SK-MEL-5 (cell line): ENCODE measurements around the gene PELO. TPM values are rescaled to one million over a fixed set of nuclear protein-coding genes. Genes with fewer than 3 reads are reported as not detected.
"Not testable (repeated sequence)": the region's sequence is repeated elsewhere in the genome, so short reads cannot be mapped to it uniquely, and the experiment has no call there.

Experiments
- DNase-seq: peaks from one replicate; pipeline ENCODE4 v3.0.0-alpha.2; 2016; ENCODE audit warnings: low read depth, low spot score
- in situ Hi-C: cut with HindIII; loops from 2 replicates; pipeline ENCODE4 v1.10.0; 2016; ENCODE audit warnings: low sequenced_read_pairs, high pct_unique_total_duplicates, low pct_unique_long_range_greater_than_20kb
- polyA plus RNA-seq, 2 experiments: library from polyadenylated mRNA; depleted of rRNA; stranded (reverse); fragments of >200 nt; gene quantifications; 2 replicates each; pipeline ENCODE4 v1.2.3, GENCODE V29; 2015
- total RNA-seq: library from RNA; depleted of rRNA; stranded (reverse); fragments of >200 nt; shearing (Covaris generic); gene quantifications from 2 replicates; pipeline ENCODE4 v1.2.3, GENCODE V29; 2014; rRNA removed

The PELO gene, protein sequence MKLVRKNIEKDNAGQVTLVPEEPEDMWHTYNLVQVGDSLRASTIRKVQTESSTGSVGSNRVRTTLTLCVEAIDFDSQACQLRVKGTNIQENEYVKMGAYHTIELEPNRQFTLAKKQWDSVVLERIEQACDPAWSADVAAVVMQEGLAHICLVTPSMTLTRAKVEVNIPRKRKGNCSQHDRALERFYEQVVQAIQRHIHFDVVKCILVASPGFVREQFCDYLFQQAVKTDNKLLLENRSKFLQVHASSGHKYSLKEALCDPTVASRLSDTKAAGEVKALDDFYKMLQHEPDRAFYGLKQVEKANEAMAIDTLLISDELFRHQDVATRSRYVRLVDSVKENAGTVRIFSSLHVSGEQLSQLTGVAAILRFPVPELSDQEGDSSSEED
- 21.3 and 22.8 TPM in 2 replicates for total RNA-seq
- 14.0 and 15.5 TPM in 2 replicates for polyA plus RNA-seq (2015; cell fraction: cytosol; rRNA removed)
- 5.9 and 8.3 TPM in 2 replicates for polyA plus RNA-seq (2015; cell fraction: nucleus; rRNA removed)

GRCh38 chr5:52787600-52788504, at the start of gene PELO, which contains the start of gene ITGA1:
TSS of gene PELO (plus strand) at chr5:52787916. CDS start at chr5:52800395, 12,479 bp downstream.
TSS of gene ITGA1 (plus strand) at chr5:52787916. CDS start at chr5:52788354, 438 bp downstream.
- DNase-seq, result peak; percentile 77
- in situ Hi-C loops, result no loop called here

GRCh38 chr5:52738095-52738506, 49.6 kb upstream of the PELO start:
- no peak for DNase-seq

DNA sequence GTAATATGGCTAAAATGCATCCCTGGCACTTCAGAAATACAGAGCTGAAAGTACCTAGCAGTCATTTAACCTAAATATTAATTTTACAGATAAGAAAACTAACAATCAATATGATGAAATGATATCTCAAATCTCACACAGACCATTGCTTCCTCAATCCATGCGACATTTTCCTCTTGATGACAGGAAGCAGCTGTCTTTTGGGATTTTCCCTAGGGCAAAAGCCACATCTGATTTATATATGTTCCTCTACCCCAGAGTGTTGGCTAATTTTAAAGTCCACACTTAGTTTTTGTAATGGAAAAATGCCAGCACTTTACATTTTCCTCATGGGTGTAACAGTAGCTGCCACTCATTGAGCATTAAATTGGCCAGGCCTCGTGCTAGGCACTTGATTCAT, 47.7 kb upstream of the PELO start:
- in situ Hi-C loops, result no loop called here
- no peak for DNase-seq

More at GRCh38 chr5:52738095-52738506, 49.6 kb upstream of the PELO start:
- in situ Hi-C loops, result no loop called here

DNA sequence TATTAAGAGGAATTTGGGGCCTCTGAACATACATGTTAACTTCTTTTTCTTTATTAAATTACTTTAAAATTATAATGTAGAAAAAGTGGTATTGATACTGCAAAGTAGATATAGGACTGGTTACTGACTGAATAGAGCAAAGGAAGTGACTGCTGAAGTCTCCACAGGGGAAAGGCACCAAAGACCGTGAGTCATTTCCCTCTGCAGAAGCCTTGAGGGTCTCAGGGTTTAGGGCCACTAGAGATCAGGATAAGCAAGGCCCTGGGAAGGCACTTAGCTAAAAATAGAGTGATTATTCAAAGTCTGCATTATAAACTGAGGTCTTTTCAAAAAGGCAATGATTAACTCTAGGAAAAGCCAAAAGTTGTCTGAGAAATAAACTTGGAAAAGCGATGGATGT, 44.7 kb upstream of the PELO start:
- no peak for DNase-seq
- in situ Hi-C loops, result no loop called here

GRCh38 chr5:52743529-52743928, 44.2 kb upstream of the PELO start:
- in situ Hi-C loops, result no loop called here
- no peak for DNase-seq

DNA sequence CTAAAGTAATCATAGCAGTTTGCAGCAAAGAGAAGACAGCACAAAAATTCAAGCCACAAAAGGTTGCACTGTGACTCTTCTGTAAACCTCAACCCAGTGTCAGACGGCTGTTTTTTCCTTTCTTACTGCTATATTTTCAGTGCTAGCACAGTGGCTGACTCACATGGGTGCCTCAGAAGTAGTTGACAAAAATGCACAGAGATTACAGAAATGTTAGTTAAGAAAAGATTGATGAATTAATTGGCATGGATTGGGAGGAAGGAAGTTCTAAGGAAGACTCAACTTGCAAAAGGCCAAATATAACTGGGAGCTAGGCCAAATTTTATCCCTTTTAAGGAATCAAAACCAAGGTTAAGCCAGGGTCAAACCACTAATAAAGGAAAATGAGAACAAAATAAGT, 43.7 kb upstream of the PELO start:
- no peak for DNase-seq

GRCh38 chr5:52744867-52745458, 42.8 kb upstream of the PELO start:
- in situ Hi-C loops, DNase-seq: not testable (repeated sequence)

More for the DNA sequence above, 43.7 kb upstream of the PELO start:
- in situ Hi-C loops, result no loop called here

DNA sequence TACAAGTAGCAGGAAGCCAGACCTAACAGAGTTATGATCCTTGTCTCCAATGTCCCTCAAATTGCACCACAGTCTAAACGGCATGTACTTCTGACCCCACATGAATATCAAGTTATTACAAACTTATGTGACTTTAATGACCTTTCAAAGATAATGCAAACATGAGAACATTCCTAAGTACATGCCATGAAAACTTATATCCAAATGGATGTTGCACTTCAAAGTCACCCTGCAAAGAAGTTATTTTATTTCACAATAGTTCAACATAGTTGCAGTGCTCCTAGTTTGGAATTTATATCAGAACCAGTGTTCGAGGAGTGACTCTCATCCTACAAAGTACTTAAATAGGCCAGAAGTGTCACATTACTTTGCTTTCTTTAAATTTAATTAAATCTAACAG, 41.2 kb upstream of the PELO start:
- in situ Hi-C loops, result no loop called here
- DNase-seq, result no peak

- no peak for DNase-seq
- in situ Hi-C loops, result no loop called here
These were observed 39.1 kb upstream of the PELO start for GRCh38 chr5:52748590-52748989.

DNA sequence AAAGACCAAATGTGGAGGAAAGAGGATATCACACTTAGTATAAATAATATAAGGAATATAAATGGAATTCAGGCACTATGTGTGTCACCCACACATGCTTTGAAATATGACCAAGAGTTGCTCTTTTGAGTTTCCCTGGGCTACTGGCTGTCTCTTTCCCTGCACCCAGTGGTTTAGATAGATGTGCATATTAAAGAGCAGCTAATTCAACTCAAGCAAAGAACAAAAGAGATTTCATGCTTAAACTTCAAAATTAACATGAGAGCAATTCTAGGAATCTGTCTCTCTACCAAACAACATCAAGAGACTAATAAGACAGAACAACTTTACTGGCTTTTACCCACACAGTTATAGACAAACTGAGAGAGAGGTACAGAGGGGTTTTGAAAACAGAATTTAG, 38.0 kb upstream of the PELO start:
- in situ Hi-C loops, result no loop called here
- no peak for DNase-seq

DNA sequence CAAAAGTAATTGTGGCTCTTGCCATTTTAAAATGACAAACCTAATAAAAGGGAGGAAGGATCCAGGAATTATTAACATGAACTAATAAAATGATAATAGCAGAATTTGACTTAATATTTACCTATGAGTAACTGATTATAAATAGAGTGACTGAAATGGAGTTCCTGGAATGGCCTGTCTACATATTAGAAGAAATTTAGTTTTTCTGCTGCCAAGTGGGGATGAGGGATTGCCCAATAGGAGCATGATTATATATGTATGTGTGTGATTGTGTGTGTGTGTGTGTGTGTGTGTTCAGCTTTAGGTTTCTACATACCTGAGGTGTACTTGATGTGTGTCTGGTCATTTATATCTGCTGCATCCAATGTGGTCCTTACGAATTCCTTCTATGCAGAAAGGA, 36.6 kb upstream of the PELO start:
- in situ Hi-C loops, result no loop called here
- DNase-seq, result no peak

DNA sequence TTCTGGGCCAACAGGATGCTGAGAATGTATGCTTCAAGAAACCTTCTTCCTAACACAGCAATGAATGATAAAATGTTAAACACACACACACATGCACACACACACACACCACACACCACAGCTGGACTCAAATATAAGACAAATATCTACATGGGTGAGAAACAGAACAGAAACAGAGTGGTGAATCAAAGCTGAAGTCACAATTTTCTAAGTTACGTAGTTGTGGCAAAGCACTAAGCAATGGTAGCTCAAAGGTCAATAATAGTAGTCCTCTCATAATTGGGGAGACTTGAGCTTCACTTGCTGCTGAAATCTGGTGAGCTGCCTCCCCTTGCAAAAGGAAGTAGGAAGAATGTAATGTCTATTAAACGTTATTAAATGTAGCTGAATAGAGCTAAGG, 33.7 kb upstream of the PELO start:
- DNase-seq, result no peak
- in situ Hi-C loops, result no loop called here

GRCh38 chr5:52757527-52757926, 30.2 kb upstream of the PELO start:
- DNase-seq, result no peak
- in situ Hi-C loops, result no loop called here

- peak; percentile 61 for DNase-seq
- in situ Hi-C loops, result no loop called here
These were observed 29.7 kb upstream of the PELO start for GRCh38 chr5:52758014-52758413.

- no peak for DNase-seq
- in situ Hi-C loops, result no loop called here
These were observed 28.4 kb upstream of the PELO start for GRCh38 chr5:52759331-52759730.

GRCh38 chr5:52760695-52761366, 26.9 kb upstream of the PELO start:
- no peak for DNase-seq
- in situ Hi-C loops, result no loop called here

GRCh38 chr5:52767217-52767743, 20.4 kb upstream of the PELO start:
- no peak for DNase-seq
- in situ Hi-C loops, result no loop called here
